Fibroblast of peridontal ligament (primary cell): ENCODE results near the gene SLC12A2.
A peak's percentile ranks its signal among the peaks of the same experiment; 100 is the strongest.

Experiments used
- DNase-seq: peaks from one replicate; pipeline ENCODE4 v3.0.0-alpha.2; 2010; ENCODE audit errors: extremely low read depth

The SLC12A2 gene

DNA sequence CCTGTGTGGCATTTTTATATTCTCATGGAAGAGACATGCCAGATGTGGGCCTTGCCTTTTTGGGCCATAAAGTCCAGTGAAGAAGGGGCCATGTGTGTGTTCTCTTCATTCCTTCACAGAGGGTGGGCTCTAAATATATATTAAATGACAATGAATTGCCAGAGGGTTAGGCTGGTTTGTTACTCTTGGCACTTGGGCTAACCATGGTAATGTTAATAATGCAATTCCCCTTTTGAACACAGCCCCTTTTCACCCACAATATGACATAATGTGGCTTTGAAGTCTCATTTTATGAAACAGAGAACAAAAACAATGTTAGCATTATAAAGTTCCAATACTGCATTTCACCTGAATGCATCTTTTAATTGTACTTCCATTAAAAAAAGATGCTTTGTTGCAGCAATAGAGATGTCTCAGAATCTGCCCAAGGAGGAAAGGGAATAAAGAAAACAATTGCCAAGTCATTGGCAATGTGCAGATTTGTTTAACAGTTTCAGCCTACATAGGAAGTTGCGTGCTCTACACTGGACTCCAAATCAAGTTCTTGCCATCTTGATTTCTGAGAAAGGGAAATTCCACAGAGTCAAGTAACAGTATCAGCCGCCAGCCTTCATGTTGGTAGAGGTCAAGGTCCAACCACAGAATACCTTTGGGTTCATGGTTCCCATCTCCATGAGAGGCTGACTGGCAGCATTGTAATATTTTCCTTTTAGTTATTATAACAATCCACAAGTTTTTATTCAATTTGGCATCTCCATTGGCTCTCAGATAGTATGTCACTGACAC, 141.9 kb downstream of the SLC12A2 start:
- no peak for DNase-seq

DNA sequence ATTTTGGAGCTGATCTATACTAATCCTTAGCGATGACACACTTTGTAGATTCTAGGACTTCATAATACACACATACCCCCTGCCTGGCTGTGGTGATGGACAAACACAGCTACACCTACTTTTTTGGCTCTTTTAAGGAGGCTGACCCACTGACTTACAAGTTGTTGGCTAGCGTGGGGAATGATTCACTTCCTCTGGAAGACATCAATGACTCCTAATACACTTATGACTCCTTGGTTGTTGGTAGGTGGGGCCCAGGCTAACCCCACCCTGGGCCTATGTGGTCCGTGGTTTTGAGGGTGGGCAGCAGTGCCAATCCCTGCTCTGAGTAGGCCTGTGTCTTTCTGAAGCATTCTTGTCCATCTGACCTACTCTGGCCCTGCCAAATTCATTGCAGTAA, 144.4 kb downstream of the SLC12A2 start:
- peak; percentile 82 for DNase-seq

DNA sequence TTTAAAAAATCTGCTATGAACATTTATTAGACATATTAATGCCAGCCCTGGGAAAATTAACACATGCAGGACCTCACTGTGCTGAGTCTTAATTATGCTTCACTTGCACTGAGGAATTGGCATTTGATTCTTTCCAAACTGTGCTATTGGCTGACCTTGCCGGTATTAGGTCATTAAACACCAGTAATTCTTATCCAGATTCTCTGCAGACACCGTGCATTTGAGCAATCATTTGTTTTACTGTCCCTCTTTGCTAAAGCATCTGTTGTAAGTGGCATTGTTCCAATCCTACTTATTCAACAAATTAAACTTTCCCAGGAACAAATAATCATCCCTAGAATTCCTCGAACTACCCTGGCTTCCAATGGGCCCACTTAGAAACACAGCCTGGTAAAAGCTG, 145.0 kb downstream of the SLC12A2 start:
- peak; percentile 28 for DNase-seq

DNA sequence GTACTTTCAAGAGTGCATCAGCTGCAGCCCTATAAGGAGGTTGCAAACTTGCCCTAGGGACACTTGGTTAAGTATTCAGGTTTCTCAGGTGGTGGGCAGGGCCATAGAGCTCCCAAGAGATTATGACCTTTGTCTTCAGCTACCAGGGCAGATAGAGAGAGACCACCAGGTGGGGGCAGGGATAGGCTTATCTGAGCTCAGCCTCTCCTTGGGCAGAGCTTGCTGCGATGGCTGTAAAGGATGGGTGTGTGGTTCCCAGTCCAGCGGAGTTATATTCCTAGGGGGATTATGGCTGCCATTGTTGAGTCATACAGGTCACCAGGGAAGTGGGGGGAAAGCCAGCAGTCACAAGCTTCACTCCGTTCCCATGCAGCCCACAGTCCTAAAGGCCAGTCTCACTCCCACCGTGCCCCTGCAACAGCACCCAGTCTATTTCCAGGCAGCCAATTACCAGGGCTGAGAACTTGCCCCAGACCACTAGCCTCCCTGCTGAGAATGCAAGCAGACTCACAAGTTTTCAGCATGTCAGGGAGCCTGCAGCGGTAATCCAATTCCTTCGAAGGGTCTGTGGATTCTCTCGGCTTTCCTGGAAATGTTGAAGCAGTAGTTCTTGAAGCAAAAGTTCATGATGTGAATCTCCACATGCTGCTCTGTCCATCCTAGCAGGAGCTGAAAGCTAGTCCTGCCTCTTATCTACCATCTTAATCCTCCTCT, 151.5 kb downstream of the SLC12A2 start:
- DNase-seq = no peak

DNA sequence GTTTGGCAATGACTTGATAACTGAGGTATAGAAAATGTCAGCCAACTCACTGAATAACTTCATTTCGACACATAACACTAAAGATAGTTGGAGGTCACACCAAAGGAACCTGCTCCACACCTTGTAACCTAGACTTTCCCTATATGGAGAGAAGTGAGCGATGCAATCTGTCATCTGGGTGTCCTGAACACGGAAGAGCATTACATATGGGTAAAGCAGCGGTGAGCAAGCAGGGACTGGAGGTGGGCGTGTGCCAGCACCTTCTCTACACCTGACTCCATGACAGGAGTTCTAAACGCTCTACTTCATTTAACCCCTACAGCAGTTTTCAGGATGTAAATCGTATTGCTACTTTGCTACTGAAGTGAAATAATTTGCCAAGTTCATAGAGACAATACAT, 152.8 kb downstream of the SLC12A2 start:
- no peak for DNase-seq

DNA sequence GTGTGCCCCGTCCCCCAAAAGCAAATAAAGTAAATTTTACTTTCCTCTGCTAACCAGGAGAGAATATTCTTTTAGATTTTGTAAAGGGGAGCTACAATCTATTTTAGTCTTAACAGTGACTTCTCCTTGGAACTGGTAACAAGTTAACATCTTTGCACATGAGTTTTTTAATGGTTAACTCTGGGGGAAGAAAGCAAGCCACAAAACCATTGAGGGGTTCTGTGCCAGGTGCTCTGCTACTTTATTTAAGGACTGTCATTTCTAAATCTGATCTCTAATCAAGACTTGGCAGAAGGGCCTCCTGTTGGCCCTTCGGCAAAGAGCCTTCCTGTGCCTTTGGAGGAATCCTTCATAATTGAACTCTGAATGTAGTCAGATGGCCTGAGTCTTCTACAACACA, 153.4 kb downstream of the SLC12A2 start:
- DNase-seq = no peak

DNA sequence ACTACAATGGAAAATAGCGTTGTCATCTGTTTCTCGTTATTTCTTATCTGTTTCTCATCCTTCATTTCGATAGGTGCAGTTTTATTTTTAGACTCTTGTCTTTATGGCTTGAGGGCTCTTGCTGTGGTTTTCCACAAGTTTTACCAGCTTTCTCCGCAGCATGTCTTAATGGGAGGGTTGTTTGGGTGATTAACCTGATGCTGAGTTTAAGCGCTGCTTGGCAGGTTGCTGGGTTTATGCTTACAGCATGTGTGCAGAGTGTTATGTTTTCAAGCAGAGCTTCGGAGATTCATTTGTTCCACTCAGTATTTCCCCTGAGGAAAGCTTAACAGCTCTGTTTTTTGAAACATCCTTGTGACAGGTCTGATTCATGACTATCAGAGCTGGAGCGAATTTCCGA, 154.0 kb downstream of the SLC12A2 start:
- peak; percentile 57 for DNase-seq
